ENCODE measurements around the gene IQCF2.

IQCF2 gene

DNA sequence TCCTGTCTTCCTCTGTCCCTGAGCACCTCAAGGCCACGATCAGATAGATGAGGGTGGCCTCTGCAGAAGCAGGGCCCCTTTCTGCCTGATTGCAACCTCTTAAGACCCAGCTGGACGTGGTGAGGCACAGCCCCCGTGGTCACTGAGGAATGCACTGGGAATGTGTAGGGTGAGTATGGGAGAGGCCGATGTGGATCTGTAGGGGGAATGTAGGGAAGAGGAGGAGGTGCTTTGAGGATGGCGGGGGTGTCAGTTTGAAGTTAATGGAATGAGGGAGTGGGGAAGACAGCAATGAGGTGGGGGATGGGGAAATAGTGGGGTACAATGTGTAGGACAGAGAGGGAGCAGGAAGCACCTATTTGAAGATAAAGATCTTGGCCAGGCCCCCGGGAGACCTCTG, 14.8 kb downstream of the IQCF2 start:
- H3K4me3 ChIP-seq (ENCODE audit: low read depth, low read length): no peak overlapping the region
- TF ChIP-seq CTCF (IDR thresholded peaks at IDR 0.05; ENCODE audit: borderline replicate concordance, insufficient read depth, low read depth, low read length): no peak

DNA sequence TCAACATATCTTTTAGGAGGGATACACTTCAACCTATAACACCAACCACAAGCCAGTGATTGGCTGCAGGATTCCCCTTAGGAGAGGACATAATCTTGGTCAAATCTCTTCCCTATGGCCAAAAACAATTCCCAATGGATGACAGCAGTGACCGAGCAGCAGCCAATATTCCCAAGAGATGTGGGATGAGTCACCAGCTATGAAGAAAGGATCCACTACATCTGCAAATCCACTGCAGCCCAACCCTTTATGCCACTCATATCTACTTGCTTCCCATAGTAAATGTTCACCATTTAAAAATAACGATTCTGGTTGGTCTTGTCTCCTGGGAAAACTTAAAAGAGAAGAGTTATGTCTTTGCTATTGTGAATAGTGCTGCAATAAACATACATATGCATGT, 18.5 kb downstream of the IQCF2 start:
- H3K4me3 ChIP-seq (ENCODE audit: low read depth, low read length): no peak overlapping the region
- no peak for TF ChIP-seq CTCF (IDR thresholded peaks at IDR 0.05; ENCODE audit: borderline replicate concordance, insufficient read depth, low read depth, low read length)

GRCh38 chr3:51886447-51886846, 25.0 kb downstream of the IQCF2 start:
- TF ChIP-seq CTCF (IDR thresholded peaks at IDR 0.05; ENCODE audit: borderline replicate concordance, insufficient read depth, low read depth, low read length): no peak
- H3K4me3 ChIP-seq (ENCODE audit: low read depth, low read length): no peak overlapping the region

DNA sequence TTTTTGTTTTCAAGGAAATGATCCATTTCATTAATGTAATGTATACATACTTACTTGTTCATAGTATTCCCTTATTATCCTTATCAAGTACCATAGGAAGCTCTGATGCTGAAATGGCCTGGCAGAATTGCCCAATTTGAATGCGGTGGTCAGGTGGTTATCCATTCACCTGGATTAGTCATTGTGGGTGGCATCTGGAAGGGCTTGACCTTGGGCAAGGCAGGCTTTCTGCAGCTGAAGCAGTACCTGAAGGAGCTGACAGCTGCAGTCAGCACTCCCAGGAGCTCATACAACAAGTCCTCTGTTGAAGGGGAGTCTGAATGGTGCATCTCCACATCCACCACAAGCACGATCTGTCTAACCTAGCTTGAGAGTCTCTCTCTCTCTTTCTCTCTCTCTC, 26.2 kb downstream of the IQCF2 start:
- no peak overlapping the region for H3K4me3 ChIP-seq (ENCODE audit: low read depth, low read length)
- TF ChIP-seq CTCF (IDR thresholded peaks at IDR 0.05; ENCODE audit: borderline replicate concordance, insufficient read depth, low read depth, low read length): no peak

DNA sequence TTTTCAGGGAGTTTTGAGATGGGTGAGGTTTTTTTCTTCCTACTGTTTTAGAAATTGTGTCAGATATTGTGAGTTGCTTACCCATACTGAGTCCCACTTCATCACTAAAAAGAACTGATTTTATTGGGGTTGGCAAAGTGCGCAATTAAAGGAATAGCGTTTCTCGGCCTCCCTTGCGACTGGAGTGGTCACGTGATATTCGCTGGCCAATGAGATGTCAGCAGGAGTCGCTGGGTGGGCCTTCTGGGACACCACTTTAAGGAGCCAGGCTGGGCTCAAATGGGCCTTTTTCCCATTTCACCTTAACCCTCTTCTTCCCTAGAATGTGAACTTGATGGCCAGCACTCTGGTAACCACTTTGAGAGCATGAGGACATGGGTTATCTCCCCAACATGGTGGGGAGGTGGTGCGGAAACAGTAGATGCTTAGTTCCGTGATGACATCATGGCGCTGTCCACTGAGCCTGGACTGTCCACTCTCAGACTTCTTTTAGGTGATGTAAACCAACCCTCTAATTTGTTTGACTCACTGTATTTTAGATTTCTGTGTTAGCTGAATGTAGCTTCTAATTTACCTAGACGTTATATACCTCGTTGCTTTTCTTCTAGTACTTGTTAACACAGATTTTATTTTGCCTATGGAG, 27.2 kb downstream of the IQCF2 start:
- H3K4me3 ChIP-seq (ENCODE audit: low read depth, low read length): no peak overlapping the region
- no peak for TF ChIP-seq CTCF (IDR thresholded peaks at IDR 0.05; ENCODE audit: borderline replicate concordance, insufficient read depth, low read depth, low read length)

DNA sequence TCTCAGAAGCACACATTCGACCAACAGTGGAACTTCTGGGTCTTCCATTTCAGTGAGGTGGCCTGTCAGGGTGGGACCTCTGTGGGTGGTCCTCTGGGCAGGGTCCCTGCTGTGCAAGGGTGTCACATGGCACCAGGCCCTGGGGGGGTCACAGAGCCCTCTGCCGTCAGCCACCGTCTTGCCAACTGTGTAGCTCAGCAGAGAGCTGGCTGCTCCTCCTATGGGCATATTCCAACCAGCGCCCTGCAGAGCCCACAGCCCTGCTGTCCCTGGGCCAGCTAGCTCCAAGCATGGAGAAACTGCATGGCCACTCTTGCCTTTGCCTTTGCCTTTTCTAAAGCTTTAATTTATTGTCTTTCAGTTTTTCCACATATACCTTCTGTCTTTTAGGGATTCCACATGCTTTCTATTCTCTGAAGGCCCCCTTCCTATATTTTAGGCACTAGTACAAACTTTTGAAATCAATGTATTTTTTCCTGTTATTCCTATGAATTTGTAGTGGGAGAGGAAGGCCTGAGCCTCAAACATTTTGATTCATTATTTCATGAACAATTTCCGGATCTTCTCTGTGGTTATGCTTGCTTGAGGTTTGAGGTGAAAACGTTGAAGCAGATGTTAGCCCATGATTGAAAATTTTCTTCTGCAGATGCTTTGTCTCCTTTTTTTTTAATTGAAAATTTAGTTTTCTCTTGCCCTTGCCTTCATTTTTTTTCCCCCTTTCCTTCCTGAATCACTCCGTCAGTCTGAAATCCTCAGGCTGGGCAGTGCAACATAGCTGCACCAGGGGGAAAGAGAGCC, 30.0 kb downstream of the IQCF2 start:
- H3K4me3 ChIP-seq (ENCODE audit: low read depth, low read length): no peak overlapping the region
- TF ChIP-seq CTCF (IDR thresholded peaks at IDR 0.05; ENCODE audit: borderline replicate concordance, insufficient read depth, low read depth, low read length): no peak

DNA sequence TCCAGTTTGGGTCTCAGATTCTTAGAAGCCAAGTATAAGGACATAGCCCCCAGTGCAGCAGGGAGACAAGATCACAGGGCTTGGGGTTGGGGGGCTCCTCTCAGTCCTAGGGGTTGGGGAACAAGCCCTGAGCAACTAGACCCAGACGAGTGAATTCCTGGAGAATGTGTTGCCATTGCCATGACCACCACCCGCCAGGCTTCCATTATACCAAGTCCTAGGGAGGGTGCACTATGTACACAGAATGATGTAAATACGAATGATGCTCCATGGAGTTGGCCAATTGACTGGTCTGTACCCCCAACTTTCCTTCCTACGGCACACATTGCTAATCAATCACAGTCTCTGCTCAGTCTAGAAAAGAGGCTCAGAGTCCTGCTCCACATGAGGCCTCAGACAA, 33.0 kb downstream of the IQCF2 start:
- no peak overlapping the region for H3K4me3 ChIP-seq (ENCODE audit: low read depth, low read length)
- no peak for TF ChIP-seq CTCF (IDR thresholded peaks at IDR 0.05; ENCODE audit: borderline replicate concordance, insufficient read depth, low read depth, low read length)

Measured in GM12875 (cell line).